ENCODE measurements around the gene GNL3L. TPM values are rescaled to one million over a fixed set of nuclear protein-coding genes. Genes with fewer than 3 reads are reported as not detected.

The GNL3L gene
- total RNA-seq, 6 experiments from 2014 or later, result 7.8 to 14.0 (median 11.9) TPM

DNA sequence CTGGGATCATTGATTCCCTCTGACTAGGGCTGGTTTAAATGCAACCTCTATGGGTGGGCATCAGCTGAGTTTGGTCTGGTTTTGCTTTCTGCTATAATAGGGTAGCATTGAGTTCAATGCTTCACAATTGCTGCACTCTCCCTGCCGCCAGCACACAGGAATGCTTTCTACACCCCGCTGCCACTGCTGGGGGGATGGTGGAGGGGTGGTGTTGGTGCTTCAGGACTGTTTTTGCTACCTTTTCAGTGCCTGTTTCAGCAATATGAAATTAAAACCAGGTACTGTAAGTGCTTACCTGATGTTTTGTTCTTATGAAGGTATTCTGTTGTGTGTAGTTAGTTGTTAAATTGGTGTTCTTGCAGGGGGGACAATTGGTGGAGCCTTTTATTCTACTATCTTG is 67.7 kb downstream of the GNL3L start:
- no peak overlapping the region for H3K4me3 ChIP-seq
- no CpG with 5 or more reads among the region's 2 CpGs for WGBS (ENCODE audit: insufficient coverage, low coverage, low lambda C conversion rate, missing lambda C conversion rate)
- intact Hi-C loops (cut with DNase I), result no loop called here
- no peaks in the 10 kb centered on the region for H3K9me3 ChIP-seq
- TF ChIP-seq CTCF (IDR thresholded peaks at IDR 0.05) (no peak), POLR2A (IDR thresholded peaks at IDR 0.05) (no peak)
- DNase-seq (no peak), ATAC-seq (no peak)
- no peak overlapping the region for H3K27ac ChIP-seq
- H3K36me3 ChIP-seq, result no peaks in the 10 kb centered on the region
- H3K4me1 ChIP-seq, result no peaks in the 10 kb centered on the region
- no peaks in the 10 kb centered on the region for H3K27me3 ChIP-seq

DNA sequence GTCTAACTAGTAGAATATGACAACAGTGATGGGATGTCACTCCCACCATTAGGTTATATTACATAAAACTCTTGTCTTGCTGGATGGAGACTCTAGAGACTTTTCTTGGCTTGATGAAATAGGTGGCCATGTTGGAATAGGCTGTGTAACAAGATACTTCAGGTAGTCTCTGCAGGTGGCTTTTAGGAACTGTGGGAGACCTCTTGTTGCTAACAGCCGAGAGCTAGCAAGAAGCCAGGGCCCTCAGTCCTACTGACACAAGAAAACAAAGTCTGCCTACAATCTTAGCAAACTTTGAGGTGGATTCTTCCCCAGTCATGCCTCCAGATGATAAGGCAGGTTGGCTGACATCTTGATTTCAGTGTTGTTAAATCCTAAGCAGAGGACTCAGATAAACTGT is 72.5 kb downstream of the GNL3L start:
- no peak for ATAC-seq
- no CpG with 5 or more reads among the region's 1 CpG for WGBS (ENCODE audit: insufficient coverage, low coverage, low lambda C conversion rate, missing lambda C conversion rate)
- intact Hi-C loops (cut with DNase I), result no loop called here

More for the DNA sequence above, 72.5 kb downstream of the GNL3L start:
- TF ChIP-seq POLR2A (IDR thresholded peaks at IDR 0.05), result no peak
- TF ChIP-seq CTCF (IDR thresholded peaks at IDR 0.05), result no peak
- Histone ChIP-seq H3K27ac (no peak overlapping the region), H3K27me3 (no peaks in the 10 kb centered on the region), H3K9me3 (no peaks in the 10 kb centered on the region), H3K4me1 (no peaks in the 10 kb centered on the region), H3K36me3 (no peaks in the 10 kb centered on the region), H3K4me3 (no peak overlapping the region)
- DNase-seq, result no peak

Other genes with a start within 250 kb of the GNL3L start
- 10 to 100 TPM in 3 of 6 experiments, 1 to 10 TPM in 3; 3.9 to 16.0 (median 9.6) TPM for gene WNK3, start 172.2 kb upstream of the GNL3L start, total RNA-seq
- gene TSR2, start 89.8 kb upstream of the GNL3L start, total RNA-seq, result 10 to 100 TPM; 10.6 to 19.9 (median 15.7) TPM
- 1 to 10 TPM in 1 of 6 experiments, under 1 TPM in 5; 0.51 to 1.4 (median 0.77) TPM for gene FGD1, start 34.0 kb upstream of the GNL3L start, total RNA-seq